Ovary (tissue), 3 donors: Measurements from ENCODE around the gene CDIP1.
"Not testable (repeated sequence)": the region's sequence is repeated elsewhere in the genome, so short reads cannot be mapped to it uniquely, and the experiment has no call there.

ENCODE experiments used
- POLR2A ChIP-seq: fragments of 450-650 bp; IDR thresholded peaks from one replicate; pipeline ENCODE4 v1.6.1; 2017; ENCODE audit warnings: antibody characterized with exemption, mild to moderate bottlenecking, moderate library complexity
- TF ChIP-seq, protein P1 (sequence below), 3 donors: fragments of 450-650 bp in 2 of 3; fragments of 200-600 bp in 1 of 3; IDR thresholded peaks; one replicate each; pipeline versions ENCODE4 v1.5.1 to v1.8.0; 2016 to 2022; ENCODE audit warnings: antibody characterized with exemption in 3 of 3, mild to moderate bottlenecking in 1 of 3
- donor health status: DM: no; HTN: no; CAD: no.

DNA sequence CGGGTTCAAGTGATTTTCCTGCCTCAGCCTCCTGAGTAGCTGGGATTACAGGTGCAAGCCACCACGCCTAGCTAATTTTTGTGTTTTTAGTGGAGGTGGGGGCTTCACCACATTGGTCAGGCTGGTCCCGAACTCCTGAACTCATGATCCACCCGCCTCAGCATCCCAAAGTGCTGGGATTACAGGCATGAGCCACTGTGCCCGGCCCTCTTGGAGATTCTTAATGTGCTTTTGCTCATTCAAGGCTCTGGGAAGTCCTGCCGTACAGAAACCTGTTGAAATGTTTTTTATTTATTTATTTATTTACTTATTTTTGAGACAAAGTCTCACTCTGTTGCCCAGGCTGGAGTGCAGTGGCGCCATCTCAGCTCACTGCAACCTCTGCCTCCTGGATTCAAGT lies 35.4 kb upstream of the CDIP1 start:
- TF ChIP-seq POLR2A: not testable (repeated sequence)
- TF ChIP-seq, protein P1, sequence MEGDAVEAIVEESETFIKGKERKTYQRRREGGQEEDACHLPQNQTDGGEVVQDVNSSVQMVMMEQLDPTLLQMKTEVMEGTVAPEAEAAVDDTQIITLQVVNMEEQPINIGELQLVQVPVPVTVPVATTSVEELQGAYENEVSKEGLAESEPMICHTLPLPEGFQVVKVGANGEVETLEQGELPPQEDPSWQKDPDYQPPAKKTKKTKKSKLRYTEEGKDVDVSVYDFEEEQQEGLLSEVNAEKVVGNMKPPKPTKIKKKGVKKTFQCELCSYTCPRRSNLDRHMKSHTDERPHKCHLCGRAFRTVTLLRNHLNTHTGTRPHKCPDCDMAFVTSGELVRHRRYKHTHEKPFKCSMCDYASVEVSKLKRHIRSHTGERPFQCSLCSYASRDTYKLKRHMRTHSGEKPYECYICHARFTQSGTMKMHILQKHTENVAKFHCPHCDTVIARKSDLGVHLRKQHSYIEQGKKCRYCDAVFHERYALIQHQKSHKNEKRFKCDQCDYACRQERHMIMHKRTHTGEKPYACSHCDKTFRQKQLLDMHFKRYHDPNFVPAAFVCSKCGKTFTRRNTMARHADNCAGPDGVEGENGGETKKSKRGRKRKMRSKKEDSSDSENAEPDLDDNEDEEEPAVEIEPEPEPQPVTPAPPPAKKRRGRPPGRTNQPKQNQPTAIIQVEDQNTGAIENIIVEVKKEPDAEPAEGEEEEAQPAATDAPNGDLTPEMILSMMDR (IDR thresholded peaks at IDR 0.05): not testable (repeated sequence)
